ENCODE measurements around the gene SGF29.

DNA sequence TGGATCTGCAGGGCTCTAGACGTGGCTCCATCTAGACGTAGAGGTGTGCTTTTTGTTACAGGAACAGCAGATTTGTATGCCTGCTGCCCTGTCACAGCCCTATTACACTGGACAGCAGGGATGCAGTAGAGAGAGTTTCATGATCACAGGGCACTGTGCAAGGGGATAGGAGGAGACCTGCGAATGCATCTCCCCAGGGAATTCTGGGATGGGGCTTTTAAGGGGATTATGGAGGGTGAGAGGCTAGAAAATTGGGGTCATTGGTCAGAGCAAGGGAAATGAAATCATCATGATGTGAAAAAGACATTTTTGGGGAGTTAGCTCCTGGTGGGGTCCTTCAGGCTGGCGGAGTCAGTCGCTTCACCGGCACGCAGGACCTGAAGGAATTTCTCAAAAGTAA, 11.1 kb upstream of the SGF29 start:
- TF ChIP-seq, protein P1, sequence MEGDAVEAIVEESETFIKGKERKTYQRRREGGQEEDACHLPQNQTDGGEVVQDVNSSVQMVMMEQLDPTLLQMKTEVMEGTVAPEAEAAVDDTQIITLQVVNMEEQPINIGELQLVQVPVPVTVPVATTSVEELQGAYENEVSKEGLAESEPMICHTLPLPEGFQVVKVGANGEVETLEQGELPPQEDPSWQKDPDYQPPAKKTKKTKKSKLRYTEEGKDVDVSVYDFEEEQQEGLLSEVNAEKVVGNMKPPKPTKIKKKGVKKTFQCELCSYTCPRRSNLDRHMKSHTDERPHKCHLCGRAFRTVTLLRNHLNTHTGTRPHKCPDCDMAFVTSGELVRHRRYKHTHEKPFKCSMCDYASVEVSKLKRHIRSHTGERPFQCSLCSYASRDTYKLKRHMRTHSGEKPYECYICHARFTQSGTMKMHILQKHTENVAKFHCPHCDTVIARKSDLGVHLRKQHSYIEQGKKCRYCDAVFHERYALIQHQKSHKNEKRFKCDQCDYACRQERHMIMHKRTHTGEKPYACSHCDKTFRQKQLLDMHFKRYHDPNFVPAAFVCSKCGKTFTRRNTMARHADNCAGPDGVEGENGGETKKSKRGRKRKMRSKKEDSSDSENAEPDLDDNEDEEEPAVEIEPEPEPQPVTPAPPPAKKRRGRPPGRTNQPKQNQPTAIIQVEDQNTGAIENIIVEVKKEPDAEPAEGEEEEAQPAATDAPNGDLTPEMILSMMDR (conservative IDR thresholded peaks at IDR 0.05): no peak
- TF ChIP-seq ZFX (IDR thresholded peaks at IDR 0.05): no peak
